NCI-H82 (cell line): ENCODE results near the gene FNTB.

Experiments
- DNase-seq: peaks from one replicate; lab custom pipeline; 2025; lab: John Stamatoyannopoulos, UW

FNTB gene

DNA sequence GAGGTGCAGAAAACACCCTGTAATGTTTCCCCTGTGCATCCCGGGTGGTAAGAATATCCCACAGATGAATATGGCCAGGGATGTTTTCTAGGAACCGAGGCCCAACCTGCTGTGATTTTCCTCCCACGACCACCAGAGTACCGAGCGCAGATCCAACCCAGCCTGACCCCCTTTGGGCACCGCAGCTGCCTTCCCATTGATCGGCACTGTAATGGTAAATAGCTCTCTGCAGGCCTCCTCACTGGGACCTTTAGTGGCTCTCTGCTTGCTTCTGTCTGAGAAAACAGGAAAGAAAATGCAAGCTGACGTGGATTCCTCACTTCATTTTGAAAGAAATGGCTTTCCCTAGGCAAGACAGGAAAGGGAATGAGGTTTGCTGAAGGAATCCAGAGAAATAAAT lies 12.1 kb upstream of the FNTB start:
- DNase-seq: no peak

DNA sequence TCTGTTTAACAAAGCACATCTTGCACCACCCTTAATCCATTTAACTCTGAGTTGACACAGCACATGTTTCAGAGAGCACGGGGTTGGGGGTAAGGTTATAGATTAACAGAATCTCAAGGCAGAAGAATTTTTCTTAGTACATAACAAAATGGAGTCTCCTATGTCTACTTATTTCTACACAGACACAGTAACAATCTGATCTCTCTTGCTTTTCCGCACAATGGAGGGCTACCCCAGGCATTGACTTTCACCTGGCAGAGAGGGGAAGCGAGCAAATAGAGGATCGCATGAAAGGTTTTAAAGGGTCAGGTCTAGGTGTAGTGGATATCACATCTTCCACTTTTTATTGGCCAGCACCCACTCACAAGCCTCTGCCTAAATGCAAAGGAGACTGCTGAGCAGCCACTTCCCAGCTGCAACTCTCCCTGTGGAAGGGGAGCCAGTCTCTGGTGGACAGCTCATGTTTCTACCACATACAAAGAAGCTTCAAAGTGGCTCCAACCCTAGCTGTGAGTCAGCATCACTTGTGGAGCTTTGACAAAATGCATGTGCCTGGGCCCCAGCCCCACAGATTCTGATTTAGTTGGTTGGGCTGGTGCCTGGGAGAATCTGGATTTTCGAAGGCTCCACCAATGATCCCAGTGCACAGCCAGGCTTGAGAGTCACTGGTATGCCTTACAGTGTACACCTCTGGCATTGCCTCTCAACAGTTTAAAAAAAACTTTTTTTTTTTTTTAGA lies 7.2 kb upstream of the FNTB start:
- peak; percentile 48 for DNase-seq

DNA sequence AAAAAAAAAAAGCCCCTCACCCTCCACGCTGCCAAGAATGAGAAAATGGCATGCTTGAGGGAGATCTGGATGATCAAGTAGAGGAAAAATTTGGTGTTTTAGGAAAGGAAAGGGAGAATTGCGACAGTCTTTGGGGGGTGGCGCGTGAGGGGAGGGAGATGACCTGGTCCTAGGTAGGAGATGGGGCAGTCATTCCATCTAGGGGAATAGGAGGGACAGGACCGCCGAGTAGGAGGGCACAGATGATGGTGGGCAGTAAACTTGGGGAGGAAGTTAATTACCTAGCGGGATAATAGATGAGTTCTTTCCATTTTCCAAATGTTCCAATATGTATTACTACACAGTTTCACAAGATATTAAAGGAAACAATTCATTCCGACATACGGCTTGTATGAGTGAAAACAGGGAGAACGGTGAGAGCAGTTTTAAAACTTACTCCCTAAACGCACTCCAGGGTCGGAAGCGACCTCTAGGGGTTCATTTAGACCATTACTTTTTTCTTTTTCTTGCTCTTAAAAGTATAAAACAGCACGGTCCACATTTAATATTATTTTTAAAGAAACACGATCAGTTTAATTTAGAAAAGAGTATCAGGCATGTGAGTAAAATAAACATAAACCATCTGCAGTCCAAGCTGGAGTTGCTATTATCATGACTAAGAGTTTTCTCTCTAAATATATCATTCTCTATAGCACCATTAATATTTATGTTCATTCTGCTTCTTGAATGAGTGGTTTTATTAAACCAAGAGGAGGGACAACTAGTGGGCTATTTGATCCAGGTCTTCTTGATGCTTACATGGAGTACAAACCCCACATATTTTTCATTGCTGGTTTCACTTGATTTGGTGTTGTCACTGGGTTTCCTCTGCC lies 3.0 kb upstream of the FNTB start:
- peak; percentile 74 for DNase-seq

DNA sequence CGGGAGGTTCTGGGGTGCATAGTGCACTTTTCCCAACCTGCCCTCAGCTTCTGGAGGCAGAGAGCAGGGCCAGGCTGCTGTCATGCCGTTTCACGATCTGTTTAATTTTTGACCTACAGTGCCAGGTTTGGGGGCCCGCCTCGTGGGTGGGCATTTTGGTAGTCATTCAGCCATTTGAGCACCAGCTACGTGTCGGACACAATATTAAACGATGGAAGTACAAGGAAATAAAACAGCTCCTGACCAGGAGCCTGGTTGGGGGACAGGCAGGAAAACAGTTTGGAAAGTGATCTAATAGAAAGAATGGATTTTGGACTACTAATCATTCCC lies 708 bp downstream of the FNTB start:
- DNase-seq: no peak

DNA sequence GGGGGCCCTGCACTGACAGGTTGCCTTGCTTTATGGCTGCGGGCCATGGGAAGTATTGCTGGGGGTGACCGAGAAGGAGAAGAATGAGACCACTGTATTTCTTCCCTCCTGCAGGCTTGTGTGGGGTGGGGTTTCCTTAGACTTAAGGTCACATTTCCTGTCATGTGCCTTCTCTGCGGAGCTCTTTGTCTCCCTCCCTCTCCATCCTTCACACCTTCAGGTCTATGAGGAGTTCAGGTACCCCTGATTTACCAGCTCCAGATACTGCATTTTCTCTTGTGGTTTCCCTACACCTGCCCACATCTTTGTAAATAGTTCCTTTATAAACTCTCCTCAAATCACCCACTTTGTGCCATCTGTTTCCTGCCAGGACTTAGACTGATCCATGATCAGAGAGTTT lies 3.6 kb downstream of the FNTB start:
- DNase-seq: no peak

DNA sequence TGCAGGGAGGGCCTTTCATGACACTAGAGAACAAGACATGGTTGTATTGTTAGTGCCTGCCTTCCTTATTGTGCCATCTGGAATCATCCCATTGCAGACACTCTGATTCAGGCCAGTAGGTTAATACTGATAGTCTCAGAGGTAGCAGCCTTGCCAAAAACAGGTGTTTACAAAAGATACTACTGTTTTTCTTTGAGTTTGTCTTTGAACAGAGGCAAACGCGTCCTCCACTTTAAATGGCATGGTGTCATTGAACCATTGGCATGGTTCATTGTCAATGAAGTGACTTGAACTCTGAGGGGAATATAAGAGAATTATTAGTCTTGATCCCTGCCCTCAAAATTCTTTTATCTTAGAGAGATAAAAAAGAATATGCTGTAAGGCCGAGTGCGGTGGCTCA lies 4.2 kb downstream of the FNTB start:
- DNase-seq: no peak

DNA sequence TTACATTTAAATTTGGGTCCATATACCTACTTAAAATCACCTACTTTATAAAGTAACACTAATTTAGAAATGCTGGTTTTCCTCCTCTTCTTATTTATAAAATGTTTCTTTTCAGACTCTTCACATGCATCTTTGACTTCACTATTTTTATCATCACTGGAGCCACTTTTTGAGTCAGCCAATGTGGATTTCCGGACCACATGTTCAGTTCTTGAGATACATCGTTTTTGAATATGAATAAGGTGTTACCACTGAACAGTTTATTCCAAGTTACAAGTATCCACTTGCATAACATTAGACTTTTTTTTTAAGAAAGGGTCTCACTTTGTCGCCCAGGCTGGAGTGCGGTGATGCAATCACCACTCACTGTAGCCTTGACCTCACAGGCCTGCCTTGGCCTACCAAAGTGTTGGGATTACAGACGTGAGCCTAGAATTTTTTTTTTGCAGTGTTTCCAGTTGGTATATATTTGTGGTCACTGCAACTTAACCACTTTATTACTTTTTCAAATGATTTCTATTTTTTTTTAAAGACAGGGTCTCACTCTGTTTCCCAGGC lies 5.7 kb downstream of the FNTB start:
- no peak for DNase-seq

DNA sequence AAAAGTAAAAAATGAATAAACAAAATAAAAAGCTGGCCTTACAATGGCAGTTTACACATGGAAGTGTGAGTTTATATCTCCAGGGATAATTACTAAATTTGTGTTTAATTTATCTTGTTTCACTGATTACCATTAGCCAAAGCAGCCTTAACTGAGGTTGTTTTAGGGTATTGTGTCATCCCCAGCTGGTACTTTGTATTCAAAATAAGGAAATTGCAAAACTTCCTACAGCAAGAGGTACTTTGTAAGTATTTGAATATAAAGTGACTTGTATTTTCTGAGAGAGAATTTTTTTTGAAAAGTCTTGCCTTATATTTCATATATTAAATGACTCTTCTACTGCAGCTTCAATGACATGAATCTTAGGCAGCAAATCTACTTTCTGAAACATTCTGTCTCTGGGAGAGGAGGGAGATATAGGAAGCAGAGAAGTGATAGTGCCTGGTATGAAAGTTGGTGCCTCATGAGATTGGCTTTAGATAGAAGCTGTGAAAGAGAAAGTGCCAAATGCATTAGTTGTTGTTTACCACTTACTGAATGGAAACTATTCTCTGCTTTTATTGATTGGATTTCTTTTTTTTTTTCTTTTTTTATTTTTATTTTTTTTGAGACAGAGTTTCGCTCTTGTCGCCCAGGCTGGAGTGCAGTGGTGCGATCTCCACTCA lies 6.7 kb downstream of the FNTB start:
- no peak for DNase-seq

DNA sequence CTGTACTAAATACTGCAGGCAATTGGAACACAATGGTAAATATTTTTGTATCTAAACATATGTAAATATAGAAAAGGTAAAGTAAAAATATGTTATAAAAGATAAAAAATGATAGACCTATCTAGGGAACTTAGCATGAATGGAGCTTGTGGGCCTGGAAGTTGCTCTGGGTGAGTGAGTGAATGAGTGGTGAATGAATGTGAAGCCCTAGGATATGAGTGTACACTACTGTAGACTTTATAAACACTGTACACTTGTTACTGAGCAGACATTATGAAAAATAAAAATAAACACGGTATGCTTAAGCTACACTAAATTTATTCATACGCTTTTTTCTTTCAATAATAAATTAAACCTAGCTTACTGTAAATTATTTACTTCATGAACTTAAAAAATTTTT lies 7.8 kb downstream of the FNTB start:
- no peak for DNase-seq

DNA sequence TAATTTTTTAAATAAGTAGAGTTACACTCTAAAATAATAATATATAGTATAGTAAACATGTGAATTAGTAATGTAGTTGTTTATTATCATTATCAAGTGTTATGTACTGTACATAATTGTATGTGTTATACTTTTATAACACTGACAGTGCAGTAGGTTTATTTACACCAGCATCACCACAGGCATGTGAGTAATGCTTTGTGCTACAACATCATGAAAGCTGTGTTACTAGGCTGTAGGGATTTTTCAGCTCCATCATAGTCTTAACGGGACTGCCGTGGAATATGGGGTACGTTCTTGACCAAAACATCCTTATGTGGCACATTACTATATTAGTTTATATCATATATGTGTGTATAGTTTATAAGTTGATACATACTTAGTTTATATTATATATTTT lies 8.6 kb downstream of the FNTB start:
- DNase-seq: no peak

DNA sequence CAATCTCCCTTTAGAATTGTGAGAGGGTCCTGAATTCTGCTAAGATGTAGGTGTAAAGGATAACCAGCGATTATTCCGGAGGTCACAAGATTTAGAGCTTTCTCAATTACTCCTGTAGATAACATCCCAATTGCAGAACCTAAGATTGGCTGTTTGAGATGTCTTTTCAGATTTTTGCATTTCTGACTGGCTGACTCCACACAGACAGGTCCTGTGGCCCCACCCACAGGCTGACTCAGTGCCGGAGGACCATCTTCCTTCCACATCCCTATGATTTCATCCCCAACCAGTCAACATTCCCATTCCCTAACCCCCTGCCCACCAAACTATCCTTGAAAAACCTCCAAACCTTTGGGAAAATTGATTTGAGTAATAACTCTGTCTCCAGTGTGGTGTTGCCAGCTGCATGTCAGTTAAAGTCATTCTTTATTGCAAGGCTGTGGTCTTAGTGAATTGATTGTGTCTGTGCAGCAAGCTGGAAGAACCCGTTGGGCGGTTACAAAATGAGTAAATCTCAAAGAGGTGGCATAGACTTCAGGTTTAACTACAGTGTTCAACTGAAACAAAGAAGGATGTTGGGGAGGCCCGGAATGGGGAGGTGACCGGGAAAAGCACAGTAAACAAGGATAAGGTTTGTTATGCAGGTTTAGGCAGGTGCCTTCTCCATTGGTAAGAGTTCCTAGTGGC lies 10.6 kb downstream of the FNTB start:
- DNase-seq: no peak

DNA sequence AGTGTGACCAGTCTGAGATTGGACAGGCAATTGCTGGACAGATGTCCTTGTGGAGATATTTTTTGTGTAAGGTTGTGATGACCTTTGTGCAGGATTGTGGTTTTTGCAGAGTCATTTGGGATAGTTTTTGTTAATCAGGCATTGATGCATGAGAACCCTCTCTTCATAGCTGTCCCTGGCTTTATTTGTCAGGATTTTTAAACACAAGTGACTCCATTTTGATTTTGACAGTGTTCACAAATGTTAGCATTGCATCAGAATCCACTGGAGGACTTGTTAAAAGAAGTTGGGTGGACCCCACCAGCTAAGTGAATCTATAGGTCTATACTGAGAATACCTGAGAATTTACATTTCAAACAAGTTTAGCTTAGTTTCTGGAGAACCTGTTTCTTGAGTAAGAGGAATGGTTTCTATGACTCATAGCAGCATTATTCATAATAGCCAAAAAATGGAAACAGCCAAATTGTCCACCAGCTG lies 11.8 kb downstream of the FNTB start:
- DNase-seq: no peak

DNA sequence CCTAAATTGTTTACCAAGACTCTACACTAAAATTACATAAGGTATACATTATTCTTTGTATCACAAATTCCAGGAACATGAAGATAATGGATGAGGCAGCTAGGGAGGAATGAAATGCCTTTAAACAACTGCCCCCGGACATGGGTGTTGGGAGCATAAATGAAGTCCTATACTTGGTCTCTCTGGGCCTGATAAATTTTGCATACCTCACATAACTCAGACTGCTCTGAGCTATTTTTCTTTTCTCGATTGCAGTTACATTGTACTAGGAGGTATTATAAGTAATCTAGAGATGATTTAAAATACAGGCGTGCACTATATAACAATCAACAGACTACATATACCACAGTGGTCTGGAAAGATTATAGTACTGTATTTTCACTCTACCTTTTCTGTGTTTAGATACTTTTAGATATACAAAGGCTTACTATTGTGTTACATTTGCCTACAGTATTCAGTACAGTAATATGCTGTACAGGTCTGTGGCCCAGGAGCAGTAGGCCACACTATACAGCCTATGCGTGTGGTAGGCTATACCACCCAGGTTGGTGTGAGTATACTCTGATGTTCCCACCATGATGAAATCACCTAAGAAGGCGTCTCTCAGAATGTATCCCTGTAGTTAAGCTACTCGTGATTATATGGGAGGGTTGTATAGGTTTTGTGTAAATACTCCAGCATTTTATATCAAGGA lies 14.3 kb downstream of the FNTB start:
- DNase-seq: no peak

DNA sequence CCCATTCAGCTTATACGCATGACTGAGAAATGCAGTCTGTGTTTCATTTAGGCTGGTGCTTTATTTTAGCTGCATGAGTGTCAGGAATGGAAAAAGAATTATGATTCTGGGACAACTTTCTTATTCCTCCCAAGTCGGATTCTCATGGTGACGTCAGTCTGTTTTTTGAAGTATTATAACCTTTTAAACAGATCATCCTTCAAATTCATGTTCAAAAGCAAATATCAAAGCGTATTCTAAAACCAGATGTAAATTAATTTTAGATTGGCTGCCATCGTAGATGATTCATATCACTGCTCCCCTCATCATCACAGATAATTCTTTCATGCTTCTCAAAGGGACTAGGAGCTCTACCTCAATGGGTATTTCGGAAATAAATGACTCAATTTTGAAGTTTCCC lies 15.0 kb downstream of the FNTB start:
- DNase-seq: no peak

DNA sequence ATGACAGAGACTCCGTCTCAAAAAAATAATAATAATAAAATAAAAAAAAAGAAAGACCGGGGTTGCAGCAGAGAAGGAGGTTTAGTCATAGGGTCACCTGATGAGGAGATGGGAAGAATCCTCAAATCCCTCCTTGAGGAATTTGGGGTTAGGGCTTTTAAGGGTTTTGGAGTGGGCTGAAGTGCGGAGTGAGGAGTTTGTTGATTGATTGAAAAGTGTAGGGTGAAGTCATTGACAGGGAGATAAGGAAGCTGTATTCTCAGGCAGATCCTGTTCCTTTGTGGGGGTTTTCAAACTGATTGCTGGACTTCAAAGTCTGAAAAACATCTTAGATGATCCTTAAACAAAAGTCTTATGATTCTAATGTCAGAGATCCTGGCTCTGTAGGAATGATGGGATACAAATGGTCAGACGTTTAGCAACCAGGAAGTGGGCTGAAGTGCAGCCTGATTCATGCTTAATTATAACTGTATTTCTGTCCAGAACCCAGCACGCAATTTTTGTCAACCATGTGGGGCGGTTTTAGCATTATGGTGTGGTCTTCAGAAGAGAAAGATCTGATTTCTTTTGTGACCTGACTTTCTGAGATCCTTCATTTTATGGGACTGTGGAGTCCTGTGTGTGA lies 16.0 kb downstream of the FNTB start:
- no peak for DNase-seq

DNA sequence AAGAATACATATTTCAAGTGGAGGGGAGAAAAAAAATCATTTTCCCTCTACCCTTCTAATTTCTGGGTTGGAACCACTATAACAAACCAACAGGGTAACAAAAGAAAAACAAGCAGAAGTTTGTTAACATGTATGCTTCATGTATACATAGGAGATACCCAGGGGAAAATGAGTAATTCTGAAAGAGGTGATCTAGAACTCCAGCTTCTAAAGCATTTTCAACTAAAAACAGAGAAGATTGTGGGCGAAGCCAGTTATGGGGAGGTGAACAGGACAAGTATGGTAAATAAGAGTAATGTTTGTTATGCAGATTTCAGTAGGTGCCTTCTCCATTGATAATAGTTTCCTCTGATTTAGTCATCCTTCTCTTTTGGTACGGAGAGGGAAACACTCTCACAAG lies 16.7 kb downstream of the FNTB start:
- DNase-seq: no peak

DNA sequence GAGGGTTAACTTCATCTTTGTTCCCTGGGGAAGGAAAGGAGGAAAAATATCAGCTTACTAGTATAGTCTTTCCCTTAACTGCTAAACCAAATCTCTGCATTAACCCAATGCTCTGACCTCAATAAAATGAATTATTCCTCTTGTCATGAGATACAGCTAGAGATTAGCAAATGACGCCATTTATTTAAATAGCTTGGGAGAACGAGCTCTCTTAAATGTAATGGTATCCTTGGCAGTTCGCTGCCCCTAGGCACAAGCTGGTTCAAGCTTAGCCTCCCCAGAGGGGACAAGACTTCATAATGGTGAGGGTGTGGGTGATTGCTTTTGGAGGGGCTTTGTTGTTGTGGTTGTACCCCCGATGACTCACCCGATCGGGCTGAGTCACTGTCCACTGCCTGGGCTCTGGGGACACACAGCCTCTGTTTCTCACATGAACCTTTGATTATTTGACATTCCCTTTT lies 19.6 kb downstream of the FNTB start:
- no peak for DNase-seq

DNA sequence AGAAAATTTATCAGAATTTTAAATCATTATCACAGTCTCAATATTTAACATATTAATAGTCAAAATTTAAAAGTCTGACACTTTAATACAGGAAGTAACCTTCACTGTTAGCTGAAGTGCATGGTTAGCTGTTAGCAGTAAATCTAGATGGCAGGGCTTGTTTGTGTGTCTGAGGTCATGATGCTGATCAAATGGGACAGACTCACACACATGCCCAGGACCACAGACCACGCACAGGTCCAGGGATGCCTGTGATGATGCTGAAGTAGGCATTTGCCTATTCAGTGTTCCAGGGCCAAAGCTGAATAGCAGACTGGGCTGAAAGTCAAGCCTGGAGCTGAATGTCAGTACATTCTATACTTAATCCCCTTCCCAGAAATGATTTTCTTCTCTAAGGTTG lies 20.5 kb downstream of the FNTB start:
- DNase-seq: no peak

DNA sequence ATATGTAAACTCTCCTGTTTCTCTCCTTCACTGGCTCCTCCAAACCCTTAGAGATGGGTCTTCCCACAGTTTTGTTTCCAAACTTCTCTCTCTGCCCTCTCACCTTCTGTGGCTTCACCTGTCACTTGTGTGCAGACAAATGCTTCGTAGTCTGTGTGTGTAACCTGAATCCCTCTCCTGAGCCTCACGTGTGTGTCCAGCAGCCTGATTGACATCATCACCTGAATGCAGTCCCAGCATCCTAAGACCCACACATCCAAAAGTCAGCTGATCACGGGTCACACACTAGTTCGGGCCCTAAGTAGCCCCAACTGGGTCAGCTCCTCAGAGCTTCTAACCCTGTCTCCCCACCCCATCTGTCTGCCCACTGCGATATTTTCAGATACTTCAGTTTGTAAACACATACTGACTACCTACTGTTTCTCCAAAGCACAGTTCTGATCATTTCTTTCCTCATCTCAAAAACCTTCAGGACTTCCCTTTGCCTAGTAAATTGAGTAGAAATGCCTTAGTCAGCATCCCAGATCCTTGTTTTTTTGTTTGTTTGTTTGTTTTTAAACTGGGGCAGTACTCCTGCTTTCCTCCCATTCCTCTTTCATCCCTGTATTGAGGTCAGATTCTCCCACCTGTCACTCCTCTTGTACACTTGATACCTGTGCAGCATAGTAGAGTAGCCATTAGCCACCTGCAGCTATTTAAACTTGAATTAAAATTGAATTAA lies 23.7 kb downstream of the FNTB start:
- no peak for DNase-seq

DNA sequence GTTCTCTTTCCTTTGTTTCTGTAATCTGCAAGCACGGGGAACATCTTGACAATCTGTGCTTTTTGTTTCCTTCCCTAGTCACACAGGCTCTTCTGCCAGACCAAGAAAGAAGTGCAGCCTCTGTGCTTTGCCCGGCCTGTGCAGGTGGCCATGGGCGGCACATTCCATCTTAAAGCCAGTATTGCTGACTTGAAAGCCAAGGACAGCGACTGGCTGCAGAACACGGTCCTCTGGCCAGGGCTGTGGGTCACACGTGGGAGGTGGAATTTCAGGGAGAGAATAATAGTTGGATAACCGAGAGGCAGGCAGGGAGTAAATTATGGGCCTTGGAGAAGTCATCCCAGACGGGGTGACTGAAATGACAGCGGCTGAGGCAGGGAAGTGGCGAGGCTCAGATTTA lies 24.8 kb downstream of the FNTB start:
- DNase-seq: no peak
